Omental fat pad (tissue), 4 donors: Measurements from ENCODE around the gene TMIE. TPM values are rescaled to one million over a fixed set of nuclear protein-coding genes. Genes with fewer than 3 reads are reported as not detected.

Experiments used
- ATAC-seq: fragments of 150-250 bp; one replicate; pipeline ENCODE4 v1.9.1; 2016; ENCODE audit warnings: mild to moderate bottlenecking, moderate library complexity; ENCODE audit not compliant: low FRiP score
- DNase-seq: peaks from one replicate; pipeline ENCODE4 v3.0.0-alpha.2; 2019; ENCODE audit warnings: low spot score
- total RNA-seq, 4 donors: library from RNA; depleted of rRNA; stranded (reverse); fragments of >200 nt; gene quantifications; one replicate each; pipeline ENCODE4 v1.1.0, GENCODE V29; 2016
- TF ChIP-seq, protein P1 (sequence below), 3 donors: fragments of 450-650 bp; IDR thresholded peaks; one replicate each; pipeline ENCODE4 v1.5.1; 2016 to 2017; ENCODE audit warnings: antibody characterized with exemption in 3 of 3, mild to moderate bottlenecking in 3 of 3, moderate library complexity in 2 of 3

The TMIE gene
- total RNA-seq, 4 donors from 2014 or later, result 0.79 TPM; not detected in 3

DNA sequence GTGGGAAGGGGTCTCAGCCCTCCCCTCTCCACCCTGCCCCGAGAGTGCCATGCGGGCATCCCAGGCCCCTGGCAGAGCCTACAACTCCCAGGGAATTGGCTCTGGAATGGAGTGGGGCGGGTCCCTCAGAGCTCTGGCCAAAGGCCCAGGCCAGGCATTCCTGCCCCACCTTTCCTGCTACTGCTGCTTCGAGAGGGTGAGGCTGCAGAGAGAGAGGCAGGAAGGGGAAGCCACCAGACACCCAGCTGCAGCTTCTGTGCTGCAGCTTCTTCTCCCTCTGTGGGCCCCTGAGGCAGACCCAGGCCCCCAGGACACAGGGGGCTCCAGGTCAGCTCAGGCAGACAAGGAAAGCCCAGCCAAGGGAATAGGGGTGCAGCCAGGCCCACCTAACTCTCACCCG lies 10.4 kb upstream of the TMIE start:
- no peak for ATAC-seq
- TF ChIP-seq, protein P1, sequence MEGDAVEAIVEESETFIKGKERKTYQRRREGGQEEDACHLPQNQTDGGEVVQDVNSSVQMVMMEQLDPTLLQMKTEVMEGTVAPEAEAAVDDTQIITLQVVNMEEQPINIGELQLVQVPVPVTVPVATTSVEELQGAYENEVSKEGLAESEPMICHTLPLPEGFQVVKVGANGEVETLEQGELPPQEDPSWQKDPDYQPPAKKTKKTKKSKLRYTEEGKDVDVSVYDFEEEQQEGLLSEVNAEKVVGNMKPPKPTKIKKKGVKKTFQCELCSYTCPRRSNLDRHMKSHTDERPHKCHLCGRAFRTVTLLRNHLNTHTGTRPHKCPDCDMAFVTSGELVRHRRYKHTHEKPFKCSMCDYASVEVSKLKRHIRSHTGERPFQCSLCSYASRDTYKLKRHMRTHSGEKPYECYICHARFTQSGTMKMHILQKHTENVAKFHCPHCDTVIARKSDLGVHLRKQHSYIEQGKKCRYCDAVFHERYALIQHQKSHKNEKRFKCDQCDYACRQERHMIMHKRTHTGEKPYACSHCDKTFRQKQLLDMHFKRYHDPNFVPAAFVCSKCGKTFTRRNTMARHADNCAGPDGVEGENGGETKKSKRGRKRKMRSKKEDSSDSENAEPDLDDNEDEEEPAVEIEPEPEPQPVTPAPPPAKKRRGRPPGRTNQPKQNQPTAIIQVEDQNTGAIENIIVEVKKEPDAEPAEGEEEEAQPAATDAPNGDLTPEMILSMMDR (IDR thresholded peaks at IDR 0.05), result no peak
- no peak for DNase-seq

DNA sequence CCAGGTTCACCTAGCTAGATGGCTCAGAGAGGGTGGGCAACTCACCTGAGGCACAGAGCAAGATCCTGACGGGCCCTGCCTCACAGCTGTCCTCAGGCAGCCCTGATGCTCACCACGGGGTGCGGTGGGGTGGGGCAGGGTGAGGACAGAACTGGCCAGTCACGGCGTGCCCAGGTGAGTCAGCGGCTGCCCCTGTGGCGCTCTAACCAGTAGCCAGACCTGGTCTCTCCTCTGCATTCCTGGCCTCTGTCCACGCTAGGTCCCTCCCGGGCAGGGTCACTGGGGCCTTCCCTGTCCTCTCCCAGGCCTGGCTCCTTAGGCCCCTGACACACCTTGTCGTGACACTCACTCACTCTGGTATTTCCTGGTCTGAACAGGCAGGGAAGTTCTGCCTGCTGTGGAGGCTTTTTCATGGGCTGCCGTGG lies 8.6 kb upstream of the TMIE start:
- no peak for DNase-seq
- ATAC-seq, result peak; percentile 2
- TF ChIP-seq, protein P1 (IDR thresholded peaks at IDR 0.05), result no peak

DNA sequence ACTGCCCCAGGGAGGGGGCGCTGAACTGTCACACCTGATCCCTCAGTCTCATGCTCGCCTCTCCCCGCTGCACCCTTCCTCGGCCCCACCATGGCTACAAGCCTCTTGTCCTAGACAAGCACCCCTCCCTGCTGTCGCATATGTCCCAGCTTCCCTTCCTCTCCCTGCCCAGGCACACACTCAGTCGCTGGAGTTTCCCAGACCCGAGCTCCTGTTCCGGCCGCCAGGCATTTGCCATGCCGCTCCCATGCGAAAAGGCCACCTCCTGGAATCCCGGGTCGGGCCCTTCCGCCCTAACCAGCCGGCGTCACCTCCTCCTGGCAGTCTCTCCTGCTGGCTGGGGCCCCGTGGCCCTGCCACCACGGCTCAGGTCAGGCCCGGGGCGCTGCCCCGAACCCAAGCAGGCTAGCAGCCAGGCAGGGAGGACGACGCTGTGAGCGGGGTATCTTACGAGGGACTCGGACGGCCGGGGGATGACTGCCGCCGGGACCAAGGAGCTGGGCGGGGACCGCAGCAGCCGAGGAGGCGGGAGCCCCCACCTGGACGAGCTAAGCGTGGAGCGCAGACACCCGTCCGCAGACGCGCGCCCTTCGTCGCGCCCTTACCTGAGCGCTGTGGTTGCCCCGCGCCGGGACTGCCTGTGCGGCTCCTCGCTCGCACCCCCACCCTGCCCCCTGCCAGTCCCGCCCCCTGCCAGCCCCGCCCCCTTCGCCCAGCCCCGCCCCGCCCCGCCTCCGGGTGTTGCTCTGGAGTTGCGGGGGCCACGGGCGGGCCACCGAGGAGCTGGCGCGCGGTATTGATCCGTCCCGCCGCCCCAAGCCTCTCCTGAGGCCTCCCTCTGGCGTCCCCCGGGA lies 7.9 kb upstream of the TMIE start, which contains the start of gene ALS2CL:
TSS of gene ALS2CL (minus strand) at position 642 of the 854 bp plus-strand sequence. CDS start 4,239 bp downstream, outside the sequence.
- TF ChIP-seq, protein P1 (IDR thresholded peaks at IDR 0.05), result no peak
- ATAC-seq (peak; percentile 48), DNase-seq (peak; percentile 27)

DNA sequence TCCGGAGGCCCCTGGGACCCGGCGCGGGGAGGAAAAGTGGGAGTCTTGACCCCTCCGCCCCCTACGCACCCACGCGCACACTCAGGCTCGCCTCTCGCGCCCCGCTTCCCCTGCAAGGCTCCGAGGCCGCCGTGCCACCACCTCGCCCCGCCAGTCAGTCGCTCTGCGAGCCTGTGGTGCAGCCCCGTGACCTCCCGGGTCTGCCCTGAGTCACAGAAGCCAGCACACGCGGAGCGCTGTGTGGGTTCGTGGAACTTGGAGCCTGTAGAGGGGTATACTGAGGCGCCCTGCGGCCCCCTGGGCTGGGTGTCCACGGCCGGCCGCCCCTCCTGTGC lies 7.3 kb upstream of the TMIE start:
- ATAC-seq (peak; percentile 13), DNase-seq (no peak)
- TF ChIP-seq, protein P1 (IDR thresholded peaks at IDR 0.05), result no peak

DNA sequence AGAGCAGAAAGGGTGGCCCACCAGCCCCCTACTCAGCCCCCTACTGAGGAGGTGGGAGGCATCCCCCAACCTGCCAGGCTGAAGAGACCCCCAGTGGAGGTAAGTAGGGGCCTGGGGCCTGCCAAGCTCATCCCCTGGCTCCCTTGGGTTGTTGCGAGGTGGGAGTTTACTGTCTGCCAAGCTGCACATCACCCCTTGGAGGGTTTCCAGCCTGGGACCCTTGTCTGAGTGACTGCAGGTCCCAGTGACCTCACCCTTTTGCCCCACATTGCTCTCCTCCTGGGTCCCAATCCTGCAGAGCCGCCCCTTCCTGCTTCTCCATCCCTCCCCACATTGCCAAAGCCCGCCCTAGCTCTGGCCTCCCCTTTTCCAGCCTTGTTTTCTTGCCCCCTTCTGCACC lies 6.7 kb upstream of the TMIE start:
- DNase-seq (no peak), ATAC-seq (no peak)
- TF ChIP-seq, protein P1 (IDR thresholded peaks at IDR 0.05), result no peak

DNA sequence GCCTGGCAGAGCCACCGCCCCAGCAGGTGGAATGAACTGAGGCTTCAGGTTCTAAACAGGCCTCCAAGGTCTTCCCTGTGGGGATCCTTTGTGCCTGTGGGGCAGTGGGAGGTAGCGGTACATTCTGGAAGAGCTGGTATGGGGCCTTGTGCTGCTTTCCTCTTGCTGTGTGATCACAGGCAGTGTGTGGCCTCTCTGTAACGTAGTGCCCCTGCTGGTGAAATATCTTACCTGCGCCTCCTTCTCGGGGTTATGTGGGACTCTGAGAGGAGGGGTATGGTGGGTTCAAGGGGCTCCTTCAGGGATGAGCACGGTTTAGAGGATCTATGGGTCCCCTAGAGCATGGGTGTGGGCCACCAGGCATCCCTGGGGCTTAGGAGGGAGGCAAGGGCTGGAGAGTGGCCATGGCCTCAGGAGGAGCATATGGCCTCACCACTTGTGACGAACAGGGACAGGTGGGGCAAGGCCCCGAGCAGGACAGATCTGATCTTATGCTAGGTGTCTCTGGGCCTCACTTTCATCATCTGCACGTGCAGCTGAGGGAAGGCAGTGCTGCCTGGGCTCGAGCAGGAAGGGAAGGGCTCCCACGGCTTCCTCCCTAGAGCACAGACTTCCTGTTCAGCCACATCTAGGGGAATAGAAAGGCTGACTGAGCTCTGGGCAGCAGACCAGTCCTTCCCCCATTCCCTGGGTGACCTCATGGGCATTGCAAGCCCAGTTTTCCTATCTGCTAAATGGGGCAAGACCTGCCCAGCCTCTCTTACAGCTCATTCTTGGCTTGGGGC lies 5.8 kb upstream of the TMIE start:
- peak; percentile 34 for DNase-seq
- ATAC-seq, result no peak
- TF ChIP-seq, protein P1 (IDR thresholded peaks at IDR 0.05), result no peak
